H1 (cell line): ENCODE measurements around the gene SESN1. TPM values are rescaled to one million over a fixed set of nuclear protein-coding genes. Genes with fewer than 3 reads are reported as not detected.

ENCODE experiments used
- CTCF ChIA-PET: fragments of 300-600 bp; sonication (Branson Sonifier 250); formaldehyde crosslinking; loops from one replicate; lab custom pipeline; 2021; ENCODE audit not compliant: partially characterized antibody; lab: Charles Lee
- POLR2A ChIA-PET: fragments of 300-600 bp; sonication (Branson Sonifier 250); formaldehyde crosslinking; loops from one replicate; lab custom pipeline; 2021; ENCODE audit warnings: inconsistent platforms; ENCODE audit not compliant: partially characterized antibody; lab: Charles Lee
- DNase-seq, 2 experiments: peaks; one replicate each; pipeline versions ENCODE4 v3.0.0 to v3.0.0-alpha.2; 2010 to 2022; ENCODE audit warnings: low spot score in 2 of 2, low read depth in 1 of 2, mixed read lengths in 1 of 2
- FAIRE-seq: peaks from 2 replicates; lab custom pipeline; 2011; peaks lifted over from hg19 to GRCh38; lab: Jason Lieb, UNC
- H2AFZ ChIP-seq: 2 replicates; pipeline ENCODE4 v1.8.1; 2012; ENCODE audit warnings: low read length, inconsistent platforms
- H2AK5ac ChIP-seq: 2 replicates; pipeline ENCODE4 v1.6.1; 2013; ENCODE audit warnings: low read depth, low read length
- H2BK120ac ChIP-seq: replicated peaks from 2 replicates; pipeline ENCODE3; 2013; ENCODE audit warnings: low read depth, low read length, inconsistent platforms
- H2BK12ac ChIP-seq: 2 replicates; pipeline ENCODE4 v1.6.1; 2013; ENCODE audit warnings: low read depth, low read length
- H2BK15ac ChIP-seq: 2 replicates; pipeline ENCODE4 v1.6.1; 2013; ENCODE audit warnings: low read length
- H2BK20ac ChIP-seq: 2 replicates; pipeline ENCODE4 v1.6.1; 2013; ENCODE audit warnings: low read length
- H2BK5ac ChIP-seq: 2 replicates; pipeline ENCODE4 v1.6.1; 2013; ENCODE audit warnings: low read depth, low read length
- H3K14ac ChIP-seq: 2 replicates; pipeline ENCODE4 v1.6.1; 2013; ENCODE audit warnings: inconsistent platforms; ENCODE audit not compliant: insufficient read length
- H3K18ac ChIP-seq: 2 replicates; pipeline ENCODE4 v1.6.1; 2013; ENCODE audit warnings: low read length; ENCODE audit errors: extremely low read depth
- H3K23ac ChIP-seq: 2 replicates; pipeline ENCODE4 v1.6.1; 2013; ENCODE audit warnings: inconsistent platforms; ENCODE audit not compliant: insufficient read length
- H3K23me2 ChIP-seq: 2 replicates; pipeline ENCODE4 v1.6.1; 2013; ENCODE audit warnings: low read depth, low read length
- H3K27ac ChIP-seq: 2 replicates; pipeline ENCODE4 v1.6.1; 2011; ENCODE audit warnings: low read depth, low read length, inconsistent platforms
- H3K27me3 ChIP-seq, 4 experiments: replicated peaks in 1 of 4; 1 replicate in 1 of 4; 2 replicates in 3 of 4; pipeline versions ENCODE4 v1.6.1 to v1.8.1; 2011 to 2013; ENCODE audit warnings: low read length in 3 of 4, mild to moderate bottlenecking in 3 of 4, inconsistent platforms in 2 of 4, mixed read lengths in 2 of 4, moderate library complexity in 1 of 4; ENCODE audit not compliant: control insufficient read depth in 3 of 4, insufficient read depth in 3 of 4; ENCODE audit errors: extremely low read depth in 1 of 4
- H3K36me3 ChIP-seq, 4 experiments: 2 replicates each; pipeline versions ENCODE4 v1.6.1 to v1.8.1; 2011 to 2013; ENCODE audit warnings: mild to moderate bottlenecking in 4 of 4, low read length in 3 of 4, moderate library complexity in 2 of 4, control low read depth in 1 of 4, inconsistent platforms in 1 of 4; ENCODE audit not compliant: insufficient read depth in 4 of 4, control insufficient read depth in 2 of 4
- H3K4ac ChIP-seq: replicated peaks from 2 replicates; pipeline ENCODE3; 2013; ENCODE audit warnings: low read length, low read depth, mixed read lengths, inconsistent platforms; ENCODE audit not compliant: insufficient read length
- H3K4me1 ChIP-seq, 4 experiments: replicated peaks in 1 of 4; 1 replicate in 1 of 4; 2 replicates in 3 of 4; pipeline versions ENCODE4 v1.6.1 to v1.8.1; 2011 to 2013; ENCODE audit warnings: low read length in 3 of 4, inconsistent platforms in 2 of 4, mixed read lengths in 1 of 4; ENCODE audit not compliant: insufficient read depth in 4 of 4, control insufficient read depth in 3 of 4
- H3K4me2 ChIP-seq, 2 experiments: 2 replicates each; pipeline versions ENCODE4 v1.6.1 to v1.8.1; 2011 to 2013; ENCODE audit warnings: low read depth in 2 of 2, low read length in 2 of 2, control low read depth in 1 of 2, inconsistent platforms in 1 of 2, mild to moderate bottlenecking in 1 of 2; ENCODE audit not compliant: insufficient read depth in 1 of 2
- H3K4me3 ChIP-seq, 4 experiments: fragments of 200-600, 300-600 bp in 1 of 4; sonication (generic), shearing (Covaris generic), sonication (Bioruptor Twin) in 1 of 4; 2 replicates each; pipeline versions ENCODE4 v1.5.1 to v1.8.1; 2011 to 2016; ENCODE audit warnings: low read length in 4 of 4, low read depth in 3 of 4, control low read depth in 2 of 4, inconsistent platforms in 2 of 4, mild to moderate bottlenecking in 2 of 4, mixed read lengths in 1 of 4, moderate library complexity in 1 of 4; ENCODE audit not compliant: insufficient read depth in 2 of 4; ENCODE audit errors: extremely low read depth in 1 of 4
- H3K56ac ChIP-seq: replicated peaks from 2 replicates; pipeline ENCODE3; 2013; ENCODE audit warnings: low read depth, mild to moderate bottlenecking, mixed read lengths, low read length, inconsistent platforms; ENCODE audit not compliant: insufficient read length
- H3K79me1 ChIP-seq: 2 replicates; pipeline ENCODE4 v1.6.1; 2013; ENCODE audit warnings: low read depth, low read length, control low read depth
- H3K79me2 ChIP-seq, 2 experiments: 2 replicates each; pipeline versions ENCODE4 v1.6.1 to v1.8.1; 2012 to 2013; ENCODE audit warnings: low read length in 2 of 2, mild to moderate bottlenecking in 2 of 2, inconsistent platforms in 1 of 2; ENCODE audit not compliant: insufficient read depth in 2 of 2, control insufficient read depth in 1 of 2
- H3K9ac ChIP-seq, 4 experiments: replicated peaks in 1 of 4; 1 replicate in 1 of 4; 2 replicates in 3 of 4; pipeline versions ENCODE4 v1.6.1 to v1.8.1; 2011 to 2013; ENCODE audit warnings: low read depth in 3 of 4, low read length in 3 of 4, control low read depth in 2 of 4, mild to moderate bottlenecking in 2 of 4, moderate library complexity in 2 of 4, inconsistent platforms in 1 of 4; ENCODE audit errors: extremely low read depth in 1 of 4
- H3K9me3 ChIP-seq, 2 experiments: 2 replicates each; pipeline versions ENCODE4 v1.6.1 to v1.8.1; 2012 to 2013; ENCODE audit warnings: mild to moderate bottlenecking in 2 of 2, moderate library complexity in 2 of 2, control low read depth in 1 of 2, inconsistent platforms in 1 of 2, low read depth in 1 of 2, low read length in 1 of 2, mixed read lengths in 1 of 2; ENCODE audit not compliant: insufficient read depth in 2 of 2
- H4K20me1 ChIP-seq, 2 experiments: replicated peaks in 1 of 2; 2 replicates each; pipeline versions ENCODE3 to v1.8.1; 2011 to 2013; ENCODE audit warnings: inconsistent platforms in 2 of 2, low read length in 2 of 2, mild to moderate bottlenecking in 1 of 2; ENCODE audit not compliant: insufficient read depth in 2 of 2, control insufficient read depth in 1 of 2
- H4K5ac ChIP-seq: 2 replicates; pipeline ENCODE4 v1.6.1; 2013; ENCODE audit warnings: low read length, low read depth, mixed read lengths, inconsistent platforms; ENCODE audit not compliant: insufficient read length
- H4K8ac ChIP-seq: 2 replicates; pipeline ENCODE4 v1.8.0; 2013; ENCODE audit warnings: mild to moderate bottlenecking, moderate library complexity, low read length, inconsistent platforms; ENCODE audit not compliant: insufficient read depth; ENCODE audit errors: extremely low read depth
- H4K91ac ChIP-seq: replicated peaks from 2 replicates; pipeline ENCODE3; 2013; ENCODE audit warnings: low read length, mixed read lengths, inconsistent platforms; ENCODE audit not compliant: insufficient read length
- MAFK ChIP-seq: IDR thresholded peaks from 2 replicates; pipeline ENCODE4 v1.6.1; 2012; ENCODE audit warnings: low read depth, mild to moderate bottlenecking, improper control_type of control experiment, low read length
- WGBS, 2 experiments: shearing (Covaris generic) in 1 of 2; methylation state at CpG; one replicate each; pipeline versions ENCODE4 v1.1.6 to v1.1.7; 2013 to 2015; ENCODE audit warnings: low lambda C conversion rate in 2 of 2, mixed read lengths in 2 of 2, inconsistent platforms in 1 of 2, low coverage in 1 of 2, missing lambda C conversion rate in 1 of 2; ENCODE audit not compliant: insufficient replicate concordance in 2 of 2, insufficient coverage in 1 of 2, insufficient read length in 1 of 2; ENCODE audit errors: extremely low coverage in 1 of 2, missing lambda C conversion rate in 1 of 2; 5-methylcytosine and 5-hydroxymethylcytosine counted together
- polyA plus RNA-seq, 7 experiments: library from polyadenylated mRNA; depleted of rRNA in 3 of 7; stranded (reverse) in 5 of 7; unstranded in 2 of 7; fragments of >200 nt in 5 of 7; fragments of 200-250 nt in 2 of 7; gene quantifications; 1 replicate in 5 of 7; 2 replicates in 1 of 7; 4 replicates in 1 of 7; pipeline versions ENCODE4 v1.2.1 to v1.2.3, GENCODE V29; 2011 to 2013; ENCODE audit warnings: missing spikeins in 2 of 7, mixed read lengths in 2 of 7
- total RNA-seq: library from RNA; stranded (reverse); fragmentation: NEBNext Ultra II Directional; extraction: Animal tissue kit (Norgen Biotek cat#: 25700); gene quantifications from 2 replicates; pipeline ENCODE4 v1.2.1, GENCODE V29; 2021

The SESN1 gene
- total and polyA plus RNA-seq, 2 of the 8 experiments (the other 6 are each of a cell fraction or from before 2014, with no cell fraction given) = 12.8 to 15.6 TPM

DNA sequence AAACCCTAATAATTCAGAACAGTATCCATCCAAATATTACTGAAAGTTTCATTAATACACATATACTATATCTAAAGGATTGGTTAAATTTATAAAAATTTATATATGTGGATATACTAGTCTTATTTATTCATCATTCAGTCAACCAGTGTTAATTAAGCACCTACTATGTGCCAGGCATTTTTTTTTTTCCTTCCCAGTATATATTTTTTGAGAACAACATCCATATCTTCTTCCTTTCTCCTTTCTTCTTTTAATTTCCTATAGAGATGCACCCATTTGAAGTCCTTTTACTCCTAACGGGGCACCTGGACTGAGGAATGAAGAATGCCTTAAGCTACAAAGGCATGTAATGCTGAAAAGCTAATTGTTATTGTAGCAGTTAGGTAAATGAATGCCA is 72.8 kb downstream of the SESN1 start:
- no peaks in the 10 kb centered on the region for H3K36me3 ChIP-seq
- H2AK5ac ChIP-seq = no peak overlapping the region
- H2BK12ac ChIP-seq = no peak overlapping the region
- no peak overlapping the region for H2BK15ac ChIP-seq
- H2AFZ ChIP-seq = no peak overlapping the region
- CTCF ChIA-PET = interaction anchor here (0.5 to 1.1 kb wide), 4 partner anchors 10 to 131 kb away, joined by 3 to 4 read pairs (median 3); no protein-coding TSS in a partner anchor
- no peak overlapping the region for H3K4me3 ChIP-seq
- H3K4ac ChIP-seq = no peak overlapping the region
- H2BK5ac ChIP-seq = no peak overlapping the region
- H3K4me2 ChIP-seq = no peak overlapping the region
- no peak overlapping the region for H3K14ac ChIP-seq
- H4K5ac ChIP-seq = no peak overlapping the region
- H3K56ac ChIP-seq = no peak overlapping the region
- H2BK20ac ChIP-seq = no peak overlapping the region
- no peak overlapping the region for H3K9ac ChIP-seq
- no peaks in the 10 kb centered on the region for H4K20me1 ChIP-seq
- H4K8ac ChIP-seq = no peak overlapping the region
- DNase-seq (no peak), FAIRE-seq (no peak)
- POLR2A ChIA-PET = no interaction called here
- H3K79me2 ChIP-seq = no peaks in the 10 kb centered on the region
- no peaks in the 10 kb centered on the region for H3K79me1 ChIP-seq
- peaks cover 0 to 2% (median 0%) of the 10 kb centered on the region in 4 experiments; a peak in 1 of 7 replicates for H3K4me1 ChIP-seq
- no peak overlapping the region for H3K18ac ChIP-seq
- H3K27ac ChIP-seq = no peak overlapping the region
- H2BK120ac ChIP-seq = no peak overlapping the region
- H3K9me3 ChIP-seq = no peaks in the 10 kb centered on the region
- H3K27me3 ChIP-seq = no peaks in the 10 kb centered on the region
- no peak overlapping the region for H3K23ac ChIP-seq
- WGBS, 2 experiments = 63% methylated on average over 1 of the region's 1 CpG; no CpG with 5 or more reads in 1 of the 2 experiments
- H3K23me2 ChIP-seq = no peaks in the 10 kb centered on the region
- TF ChIP-seq MAFK = no peak
- H4K91ac ChIP-seq = no peak overlapping the region
